Testis (tissue), 3 donors: ENCODE results near the gene CIBAR2. TPM values are rescaled to one million over a fixed set of nuclear protein-coding genes. Genes with fewer than 3 reads are reported as not detected.

Source experiments
- DNase-seq: peaks from one replicate; pipeline ENCODE4 v3.0.0-alpha.2; 2019
- H3K27ac ChIP-seq, 2 donors: fragments of 200-600 bp; sonication (generic); one replicate each; pipeline ENCODE4 v1.5.1; 2019
- H3K27me3 ChIP-seq: fragments of 200-600 bp; sonication (generic); one replicate; pipeline ENCODE4 v1.5.1; 2019
- H3K36me3 ChIP-seq: fragments of 200-600 bp; sonication (generic); one replicate; pipeline ENCODE4 v1.5.1; 2017; ENCODE audit warnings: low read depth; ENCODE audit errors: missing control alignments
- H3K4me1 ChIP-seq: fragments of 200-600 bp; sonication (generic); one replicate; pipeline ENCODE4 v1.5.1; 2019
- H3K4me3 ChIP-seq, 2 donors: fragments of 200-600 bp; sonication (generic); one replicate each; pipeline ENCODE4 v1.5.1; 2017 to 2019
- H3K9me3 ChIP-seq: fragments of 200-600 bp; sonication (generic); one replicate; pipeline ENCODE4 v1.5.1; 2017
- POLR2A ChIP-seq: fragments of 450-650 bp; IDR thresholded peaks from one replicate; pipeline ENCODE4 v1.6.1; 2017; ENCODE audit warnings: antibody characterized with exemption, mild to moderate bottlenecking, moderate library complexity
- WGBS, 2 donors: methylation state at CpG; one replicate each; pipeline ENCODE4 v1.1.5; 2018; 5-methylcytosine and 5-hydroxymethylcytosine counted together
- intact Hi-C: fragments of 100-400 bp; cut with DNase I; formaldehyde crosslinking; loops from one replicate; pipeline ENCODE4 v1.15.1; 2023; ENCODE audit warnings: low total_unique reads
- polyA plus RNA-seq: library from polyadenylated mRNA; stranded (reverse); fragments of 350-450 nt; fragmentation: Illumina TruSeq; extraction: RNeasy Lipid Tissue Mini Kit (QIAGEN cat#74804); gene quantifications from one replicate; pipeline ENCODE4 v1.2.3, GENCODE V29; 2014; ENCODE audit warnings: low read depth, low replicate concordance; ENCODE audit not compliant: insufficient read depth
- total RNA-seq, 2 donors: library from RNA; depleted of rRNA; stranded (reverse); fragments of >200 nt; gene quantifications; one replicate each; pipeline ENCODE4 v1.2.3, GENCODE V29; 2016
- TF ChIP-seq, protein P1 (sequence below), 3 experiments: fragments of 450-650 bp in 2 of 3; fragments of 200-600 bp in 1 of 3; sonication (generic) in 1 of 3; IDR thresholded peaks; one replicate each; pipeline ENCODE4 v1.5.1; 2016 to 2019; ENCODE audit warnings: antibody characterized with exemption in 3 of 3, mild to moderate bottlenecking in 2 of 3, moderate library complexity in 1 of 3

CIBAR2 gene
- total and polyA plus RNA-seq, 3 donors from 2014 or later = 0.24 to 1.6 TPM; not detected in 1

DNA sequence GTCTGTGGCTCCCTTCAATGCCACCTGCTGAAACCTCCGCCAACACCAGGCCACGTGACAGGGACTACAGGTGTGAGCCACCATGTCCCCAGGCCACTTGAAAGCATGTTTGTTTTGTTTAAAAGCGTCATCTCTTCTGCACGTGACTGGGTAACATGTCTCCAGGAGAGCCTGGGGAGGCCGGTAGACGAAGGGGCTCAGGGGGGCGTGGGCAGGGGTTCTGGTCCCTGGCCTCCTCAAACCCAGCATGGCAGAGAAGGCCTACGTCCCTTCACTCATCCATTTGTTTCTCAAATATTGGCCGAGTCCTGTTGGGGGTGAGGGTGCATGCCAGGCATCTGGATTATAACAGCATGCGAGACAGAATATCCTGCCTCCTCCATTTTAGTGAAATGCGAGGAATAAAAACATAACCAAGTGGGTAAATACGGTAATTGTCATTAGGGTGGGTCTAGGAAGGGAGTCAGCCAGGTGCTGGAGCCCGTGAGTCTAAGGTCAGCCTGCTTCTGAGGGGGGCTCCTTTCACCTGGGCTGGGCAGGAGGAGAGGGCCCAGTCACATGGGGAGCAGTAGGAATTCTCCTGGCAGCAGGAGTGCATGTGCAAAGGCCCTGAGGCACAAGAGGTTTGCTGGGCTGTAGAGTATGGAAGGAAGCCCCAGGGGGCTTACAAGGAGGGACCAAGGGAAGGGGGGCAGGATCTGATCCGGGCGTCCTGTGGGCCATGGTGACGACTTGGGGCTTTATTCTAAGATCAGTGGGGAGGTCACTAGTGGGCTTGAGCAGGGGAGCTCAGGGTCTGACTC is 26.8 kb upstream of the CIBAR2 start:
- H3K27ac ChIP-seq = no peak overlapping the region
- DNase-seq = no peak
- H3K36me3 ChIP-seq = no peaks in the 10 kb centered on the region
- intact Hi-C loops = no loop called here
- WGBS, 2 donors = 94 to 97% methylated on average over 11 to 16 of the region's 16 CpGs
- no peaks in the 10 kb centered on the region for H3K27me3 ChIP-seq
- H3K4me1 ChIP-seq = peaks cover 20% of the 10 kb centered on the region
- H3K4me3 ChIP-seq = no peak overlapping the region
- TF ChIP-seq, protein P1, sequence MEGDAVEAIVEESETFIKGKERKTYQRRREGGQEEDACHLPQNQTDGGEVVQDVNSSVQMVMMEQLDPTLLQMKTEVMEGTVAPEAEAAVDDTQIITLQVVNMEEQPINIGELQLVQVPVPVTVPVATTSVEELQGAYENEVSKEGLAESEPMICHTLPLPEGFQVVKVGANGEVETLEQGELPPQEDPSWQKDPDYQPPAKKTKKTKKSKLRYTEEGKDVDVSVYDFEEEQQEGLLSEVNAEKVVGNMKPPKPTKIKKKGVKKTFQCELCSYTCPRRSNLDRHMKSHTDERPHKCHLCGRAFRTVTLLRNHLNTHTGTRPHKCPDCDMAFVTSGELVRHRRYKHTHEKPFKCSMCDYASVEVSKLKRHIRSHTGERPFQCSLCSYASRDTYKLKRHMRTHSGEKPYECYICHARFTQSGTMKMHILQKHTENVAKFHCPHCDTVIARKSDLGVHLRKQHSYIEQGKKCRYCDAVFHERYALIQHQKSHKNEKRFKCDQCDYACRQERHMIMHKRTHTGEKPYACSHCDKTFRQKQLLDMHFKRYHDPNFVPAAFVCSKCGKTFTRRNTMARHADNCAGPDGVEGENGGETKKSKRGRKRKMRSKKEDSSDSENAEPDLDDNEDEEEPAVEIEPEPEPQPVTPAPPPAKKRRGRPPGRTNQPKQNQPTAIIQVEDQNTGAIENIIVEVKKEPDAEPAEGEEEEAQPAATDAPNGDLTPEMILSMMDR (IDR thresholded peaks at IDR 0.05) = no peak
- TF ChIP-seq POLR2A = no peak
- H3K9me3 ChIP-seq = no peaks in the 10 kb centered on the region

DNA sequence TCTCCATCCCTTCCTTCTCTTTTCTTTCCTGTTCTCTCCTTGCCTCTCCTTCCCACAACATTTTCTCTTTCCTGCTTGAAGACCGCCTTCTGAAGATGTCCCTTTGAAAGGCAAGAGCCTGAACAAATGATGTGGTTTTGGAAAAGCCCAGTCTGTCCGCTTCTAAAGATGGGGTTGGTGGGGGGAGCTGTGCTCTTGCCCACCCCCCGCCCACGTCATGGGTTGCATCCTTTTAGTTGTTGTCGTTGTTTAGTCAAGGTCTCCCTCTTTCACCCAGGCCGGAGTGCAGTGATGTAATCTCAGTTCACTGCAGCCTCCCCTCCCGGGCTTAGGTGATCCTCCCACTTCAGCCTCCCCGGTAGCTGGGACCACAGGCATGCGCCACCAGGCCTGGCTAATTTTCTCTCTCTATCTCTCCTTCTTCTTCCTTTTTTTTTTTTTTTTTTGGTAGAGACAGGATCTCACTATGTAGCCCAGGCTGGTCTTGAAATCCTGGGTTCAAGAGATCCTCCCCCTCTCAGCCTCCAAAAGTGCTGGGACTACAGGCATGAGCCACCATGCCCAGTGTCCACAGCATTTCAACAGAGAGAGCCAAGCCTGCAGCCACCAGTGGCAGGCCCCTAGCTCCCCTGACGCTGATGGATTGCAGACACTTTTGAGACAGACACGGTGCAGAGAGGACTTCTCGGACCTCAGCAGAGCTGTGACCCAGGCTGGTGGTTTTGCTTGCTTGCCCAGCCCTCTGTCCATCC is 26.0 kb upstream of the CIBAR2 start:
- H3K27me3 ChIP-seq = no peaks in the 10 kb centered on the region
- 70 to 73% methylated on average over 11 to 12 of the region's 12 CpGs for WGBS, 2 donors
- no peaks in the 10 kb centered on the region for H3K9me3 ChIP-seq
- peak overlapping the region; percentile 70 to 79 for H3K27ac ChIP-seq
- H3K36me3 ChIP-seq = no peaks in the 10 kb centered on the region
- H3K4me1 ChIP-seq = peaks cover 20% of the 10 kb centered on the region
- intact Hi-C loops = no loop called here
- no peak for DNase-seq
- no peak for TF ChIP-seq POLR2A
- TF ChIP-seq, protein P1 (IDR thresholded peaks at IDR 0.05) = no peak
- H3K4me3 ChIP-seq = no peak overlapping the region

DNA sequence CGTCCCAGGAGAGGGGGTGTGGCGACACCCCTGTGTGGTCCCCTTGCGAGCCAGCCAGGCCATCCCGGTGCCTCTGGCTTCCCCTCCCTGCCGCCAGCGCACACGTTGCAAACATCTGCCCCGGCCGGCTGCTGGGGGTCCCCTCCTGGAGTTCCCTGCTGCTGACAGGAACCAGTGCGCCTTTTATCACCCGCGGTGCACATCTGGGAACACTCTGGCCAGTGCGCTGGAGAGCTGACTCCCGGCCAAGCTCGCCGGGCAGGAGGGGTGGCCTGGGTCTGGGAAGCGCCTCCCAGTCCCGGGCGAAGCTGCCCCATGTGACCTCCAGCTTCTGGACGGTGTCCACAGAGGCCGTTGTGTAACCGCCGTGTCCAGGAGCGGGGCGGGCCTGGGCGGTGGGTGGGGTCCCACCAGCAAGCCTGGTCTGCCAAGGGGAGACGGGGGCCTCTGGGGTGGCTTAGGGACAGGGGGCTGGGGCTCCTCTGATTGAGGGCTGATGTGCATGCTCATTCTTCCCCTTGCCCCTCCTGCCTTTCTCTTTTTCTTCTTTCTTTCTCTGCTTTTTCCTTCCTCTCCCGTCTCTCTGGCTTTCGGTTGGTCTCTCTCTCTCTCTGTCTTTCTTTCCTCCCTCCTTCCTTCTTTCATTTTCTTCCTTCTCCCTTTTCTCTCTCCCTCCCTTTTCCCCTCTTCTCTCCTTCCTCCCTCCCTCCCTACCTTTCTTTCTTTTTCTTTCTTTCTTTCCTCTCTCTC is 25.2 kb upstream of the CIBAR2 start:
- H3K27ac ChIP-seq = peak overlapping the region; percentile 70 to 79
- no peaks in the 10 kb centered on the region for H3K9me3 ChIP-seq
- H3K4me1 ChIP-seq = peaks cover 20% of the 10 kb centered on the region
- no peak for TF ChIP-seq POLR2A
- TF ChIP-seq, protein P1 (IDR thresholded peaks at IDR 0.05) = no peak
- no peaks in the 10 kb centered on the region for H3K36me3 ChIP-seq
- WGBS, 2 donors = 4 to 5% methylated on average over 7 to 25 of the region's 29 CpGs
- peak overlapping the region; percentile 10 to 37 for H3K4me3 ChIP-seq
- DNase-seq = peak; percentile 93
- no peaks in the 10 kb centered on the region for H3K27me3 ChIP-seq
- intact Hi-C loops = no loop called here

DNA sequence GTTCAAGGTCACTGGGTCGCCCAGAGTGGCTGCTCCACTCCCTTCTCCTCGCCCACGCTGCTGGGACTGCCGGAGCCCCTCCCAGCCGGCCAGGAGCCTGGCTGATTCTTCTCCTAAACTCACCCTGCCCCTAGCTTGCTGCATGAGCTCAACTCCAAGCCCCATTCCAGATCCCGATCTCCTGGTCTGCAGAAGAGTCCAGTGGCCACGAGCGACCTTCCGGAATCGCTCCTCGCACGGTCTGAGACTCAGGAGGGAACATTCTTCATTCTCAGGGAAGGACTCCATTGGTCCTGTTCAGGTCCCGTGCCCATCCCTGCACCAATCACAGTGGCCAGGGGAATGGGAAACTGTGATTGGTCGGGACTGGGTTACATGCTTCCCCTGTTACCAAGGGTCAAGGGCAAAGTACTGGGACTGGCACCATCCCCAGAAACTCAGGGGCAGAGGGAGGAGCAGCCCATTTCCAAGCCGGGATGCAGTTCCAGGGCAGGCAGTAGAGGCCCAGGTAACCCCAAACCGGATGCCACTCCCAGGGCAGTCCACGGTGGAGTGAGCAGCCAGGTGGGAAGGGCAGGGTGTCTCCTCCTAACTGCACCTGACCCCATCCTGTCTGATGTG is 24.5 kb upstream of the CIBAR2 start:
- Histone ChIP-seq H3K9me3 (no peaks in the 10 kb centered on the region), H3K27me3 (no peaks in the 10 kb centered on the region), H3K4me3 (peak overlapping the region; percentile 10 to 37), H3K36me3 (no peaks in the 10 kb centered on the region), H3K27ac (peak overlapping the region; percentile 70 to 79), H3K4me1 (peaks cover 20% of the 10 kb centered on the region)
- no peak for TF ChIP-seq POLR2A
- TF ChIP-seq, protein P1 (IDR thresholded peaks at IDR 0.05) = no peak
- intact Hi-C loops = no loop called here
- 21 to 40% methylated on average over 16 of the region's 17 CpGs for WGBS, 2 donors
- DNase-seq = peak; percentile 79
